Liver (tissue), 3 donors: ENCODE results near the gene PTCD2.

ENCODE experiments used
- EGR1 ChIP-seq, 2 donors: IDR thresholded peaks; 2 replicates each; pipeline ENCODE4 v1.6.1; 2016 to 2018; ENCODE audit warnings: antibody characterized with exemption in 2 of 2, low read depth in 2 of 2
- SP1 ChIP-seq: IDR thresholded peaks from 2 replicates; pipeline ENCODE4 v1.6.1; 2018; ENCODE audit warnings: antibody characterized with exemption, mild to moderate bottlenecking
- TAF1 ChIP-seq: conservative IDR thresholded peaks from 2 replicates; pipeline ENCODE4 v1.6.1; 2016; ENCODE audit warnings: antibody characterized with exemption, mild to moderate bottlenecking
- YY1 ChIP-seq: IDR thresholded peaks from 2 replicates; pipeline ENCODE4 v1.6.1; 2016; ENCODE audit warnings: antibody characterized with exemption, mild to moderate bottlenecking
- TF ChIP-seq, protein P1 (sequence below): IDR thresholded peaks from 2 replicates; pipeline ENCODE4 v1.6.1; 2016; ENCODE audit warnings: antibody characterized with exemption
- TF ChIP-seq, protein P2 (sequence below): fragments of 150-350 bp; IDR thresholded peaks from 2 replicates; pipeline ENCODE4 v1.5.1; 2017; ENCODE audit warnings: improper control_type of control experiment, low read depth, low read length; ENCODE audit not compliant: missing input control
- donor health status: healthy.
- donor health status: healthy.

DNA sequence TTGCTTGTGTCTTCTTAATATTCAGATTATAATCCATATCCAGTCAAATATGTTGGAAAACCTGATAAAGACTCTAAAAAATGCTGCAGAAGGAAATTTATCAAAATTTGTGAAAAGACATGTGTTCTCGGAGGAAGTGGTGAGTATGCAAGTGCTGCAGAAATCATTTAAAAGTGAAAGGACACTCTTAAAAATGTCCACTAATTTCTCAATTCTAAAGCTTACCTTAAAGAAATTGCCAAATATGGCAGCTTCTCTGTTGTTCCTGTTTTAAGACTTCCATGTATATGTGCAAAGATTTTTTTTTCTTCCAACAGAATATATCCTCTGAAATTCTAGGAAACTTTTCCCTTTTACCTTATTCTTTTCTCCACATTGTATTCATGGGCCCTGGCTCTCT is 32.4 kb downstream of the PTCD2 start:
- TF ChIP-seq, protein P1, sequence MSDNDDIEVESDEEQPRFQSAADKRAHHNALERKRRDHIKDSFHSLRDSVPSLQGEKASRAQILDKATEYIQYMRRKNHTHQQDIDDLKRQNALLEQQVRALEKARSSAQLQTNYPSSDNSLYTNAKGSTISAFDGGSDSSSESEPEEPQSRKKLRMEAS: no peak
- TF ChIP-seq YY1: no peak
- no peak for TF ChIP-seq EGR1 (IDR thresholded peaks at IDR 0.05; ENCODE audit: low read depth in 2 of 2)
- TF ChIP-seq, protein P2, sequence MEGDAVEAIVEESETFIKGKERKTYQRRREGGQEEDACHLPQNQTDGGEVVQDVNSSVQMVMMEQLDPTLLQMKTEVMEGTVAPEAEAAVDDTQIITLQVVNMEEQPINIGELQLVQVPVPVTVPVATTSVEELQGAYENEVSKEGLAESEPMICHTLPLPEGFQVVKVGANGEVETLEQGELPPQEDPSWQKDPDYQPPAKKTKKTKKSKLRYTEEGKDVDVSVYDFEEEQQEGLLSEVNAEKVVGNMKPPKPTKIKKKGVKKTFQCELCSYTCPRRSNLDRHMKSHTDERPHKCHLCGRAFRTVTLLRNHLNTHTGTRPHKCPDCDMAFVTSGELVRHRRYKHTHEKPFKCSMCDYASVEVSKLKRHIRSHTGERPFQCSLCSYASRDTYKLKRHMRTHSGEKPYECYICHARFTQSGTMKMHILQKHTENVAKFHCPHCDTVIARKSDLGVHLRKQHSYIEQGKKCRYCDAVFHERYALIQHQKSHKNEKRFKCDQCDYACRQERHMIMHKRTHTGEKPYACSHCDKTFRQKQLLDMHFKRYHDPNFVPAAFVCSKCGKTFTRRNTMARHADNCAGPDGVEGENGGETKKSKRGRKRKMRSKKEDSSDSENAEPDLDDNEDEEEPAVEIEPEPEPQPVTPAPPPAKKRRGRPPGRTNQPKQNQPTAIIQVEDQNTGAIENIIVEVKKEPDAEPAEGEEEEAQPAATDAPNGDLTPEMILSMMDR: no peak
- TF ChIP-seq SP1: no peak
- TF ChIP-seq TAF1: no peak
